EH (cell line): ENCODE data around the gene DBH.

Experiments used
- DNase-seq: peaks from one replicate; pipeline ENCODE4 v3.0.0-alpha.2; 2015; ENCODE audit warnings: low read depth

Gene DBH

GRCh38 chr9:133701981-133702797, 66.0 kb downstream of the DBH start:
- DNase-seq, result peak; percentile 23

- no peak for DNase-seq
Observed at GRCh38 chr9:133702798-133703590, 66.8 kb downstream of the DBH start.

GRCh38 chr9:133703591-133704399, 67.6 kb downstream of the DBH start:
- no peak for DNase-seq

GRCh38 chr9:133704711-133705181, 68.6 kb downstream of the DBH start:
- DNase-seq, result no peak

- DNase-seq, result no peak
Observed at GRCh38 chr9:133705576-133705975, 69.4 kb downstream of the DBH start.

- DNase-seq, result no peak
Observed at GRCh38 chr9:133706307-133707050, 70.3 kb downstream of the DBH start.

GRCh38 chr9:133707065-133707762, 71.1 kb downstream of the DBH start:
- peak; percentile 68 for DNase-seq

GRCh38 chr9:133707763-133708245, 71.6 kb downstream of the DBH start:
- DNase-seq, result no peak

- DNase-seq, result no peak
Observed at GRCh38 chr9:133708246-133709014, 72.3 kb downstream of the DBH start.
